IMR-90 (cell line): ENCODE measurements around the gene RERE. TPM values are rescaled to one million over a fixed set of nuclear protein-coding genes. Genes with fewer than 3 reads are reported as not detected.

Experiments used
- ATAC-seq: fragments of 200-7000 bp; cut with Tn5 transposase; 2 replicates; pipeline ENCODE4 v1.9.1; 2020; ENCODE audit warnings: low read depth, mild to moderate bottlenecking, moderate library complexity
- BruUV-seq: library from RNA; stranded (reverse); fragments of 400-500 nt; replicated peaks from 2 replicates; lab custom pipeline; 2021; lab: Mats Ljungman, UMichigan
- CTCF ChIA-PET: fragments of 300-600 bp; formaldehyde crosslinking; extraction: SDS; loops from one replicate; lab custom pipeline; 2021; ENCODE audit warnings: antibody characterized with exemption; lab: Yijun Ruan, JAX
- POLR2A ChIA-PET: fragments of 300-600 bp; sonication (Branson Sonifier 250); formaldehyde crosslinking; loops from one replicate; lab custom pipeline; 2022; ENCODE audit warnings: antibody characterized with exemption; ENCODE audit not compliant: unreplicated experiment; lab: Charles Lee
- DNase-seq: peaks from one replicate; pipeline ENCODE4 v3.0.0; 2013
- H2AFZ ChIP-seq: replicated peaks from 2 replicates; pipeline ENCODE3; 2013; ENCODE audit warnings: low read length, mild to moderate bottlenecking; ENCODE audit not compliant: poor library complexity
- H2AK5ac ChIP-seq: 2 replicates; pipeline ENCODE4 v1.6.1; 2013; ENCODE audit warnings: low read depth, low read length, inconsistent platforms
- H2AK9ac ChIP-seq: replicated peaks from 2 replicates; pipeline ENCODE3; 2013; ENCODE audit warnings: mild to moderate bottlenecking, low read depth, low read length, moderate library complexity; ENCODE audit not compliant: poor library complexity
- H2BK120ac ChIP-seq: 2 replicates; pipeline ENCODE4 v1.6.1; 2013; ENCODE audit warnings: low read depth, low read length, inconsistent platforms
- H2BK15ac ChIP-seq: 3 replicates; pipeline ENCODE4 v1.6.1; 2013; ENCODE audit warnings: low read depth, low read length, inconsistent platforms
- H2BK20ac ChIP-seq: 2 replicates; pipeline ENCODE4 v1.6.1; 2013; ENCODE audit warnings: low read depth, mild to moderate bottlenecking, inconsistent platforms, low read length, moderate library complexity
- H2BK5ac ChIP-seq: 2 replicates; pipeline ENCODE4 v1.6.1; 2013; ENCODE audit warnings: mild to moderate bottlenecking, low read depth, low read length, inconsistent platforms; ENCODE audit not compliant: poor library complexity, severe bottlenecking
- H3K14ac ChIP-seq: replicated peaks from 2 replicates; pipeline ENCODE4 v1.6.1; 2013; ENCODE audit warnings: low read depth, low read length, inconsistent platforms
- H3K18ac ChIP-seq: 2 replicates; pipeline ENCODE4 v1.6.1; 2013; ENCODE audit warnings: low read depth, low read length, control low read depth
- H3K23ac ChIP-seq: 2 replicates; pipeline ENCODE4 v1.6.1; 2013; ENCODE audit warnings: low read depth, low read length, inconsistent platforms
- H3K27ac ChIP-seq: 2 replicates; pipeline ENCODE4 v1.5.1; 2013; ENCODE audit warnings: mild to moderate bottlenecking, control low read depth, low read length; ENCODE audit not compliant: insufficient read depth
- H3K27me3 ChIP-seq: 2 replicates; pipeline ENCODE4 v1.6.1; 2013; ENCODE audit warnings: low read length; ENCODE audit not compliant: control insufficient read depth, insufficient read depth
- H3K36me3 ChIP-seq: 2 replicates; pipeline ENCODE4 v1.6.1; 2013; ENCODE audit warnings: low read length, mixed read lengths; ENCODE audit not compliant: control insufficient read depth, insufficient read depth
- H3K4ac ChIP-seq: 2 replicates; pipeline ENCODE4 v1.6.1; 2013; ENCODE audit warnings: low read depth, low read length, inconsistent platforms
- H3K4me1 ChIP-seq: 2 replicates; pipeline ENCODE4 v1.6.1; 2013; ENCODE audit warnings: low read length, mixed read lengths; ENCODE audit not compliant: control insufficient read depth, insufficient read depth
- H3K4me2 ChIP-seq: 2 replicates; pipeline ENCODE4 v1.6.1; 2013; ENCODE audit warnings: low read depth, mild to moderate bottlenecking, control low read depth, low read length, moderate library complexity
- H3K4me3 ChIP-seq: 2 replicates; pipeline ENCODE4 v1.5.1; 2013; ENCODE audit warnings: low read depth, mild to moderate bottlenecking, control low read depth, low read length, moderate library complexity; ENCODE audit not compliant: insufficient read depth
- H3K56ac ChIP-seq: 2 replicates; pipeline ENCODE4 v1.6.1; 2013; ENCODE audit warnings: low read length, inconsistent platforms; ENCODE audit not compliant: insufficient read depth; ENCODE audit errors: extremely low read depth
- H3K79me1 ChIP-seq, 2 experiments: 2 replicates each; pipeline ENCODE4 v1.6.1; 2013; ENCODE audit warnings: low read length in 2 of 2, inconsistent platforms in 1 of 2, low read depth in 1 of 2
- H3K9ac ChIP-seq: 2 replicates; pipeline ENCODE4 v1.6.1; 2013; ENCODE audit warnings: low read depth, low read length, control low read depth
- H3K9me1 ChIP-seq: 2 replicates; pipeline ENCODE4 v1.6.1; 2013; ENCODE audit warnings: low read length, inconsistent platforms; ENCODE audit not compliant: insufficient read depth
- H3K9me3 ChIP-seq: 2 replicates; pipeline ENCODE4 v1.6.1; 2013; ENCODE audit warnings: low read length; ENCODE audit not compliant: control insufficient read depth, insufficient read depth
- H4K20me1 ChIP-seq: 2 replicates; pipeline ENCODE4 v1.6.1; 2013; ENCODE audit warnings: low read length, inconsistent platforms; ENCODE audit not compliant: insufficient read depth
- H4K5ac ChIP-seq: 2 replicates; pipeline ENCODE4 v1.6.1; 2013; ENCODE audit warnings: mild to moderate bottlenecking, low read depth, low read length, control low read depth
- H4K8ac ChIP-seq, 2 experiments: 2 replicates each; pipeline ENCODE4 v1.6.1; 2013; ENCODE audit warnings: low read depth in 2 of 2, low read length in 2 of 2, control low read depth in 1 of 2, inconsistent platforms in 1 of 2
- H4K91ac ChIP-seq: 2 replicates; pipeline ENCODE4 v1.6.1; 2013; ENCODE audit warnings: low read depth, low read length, inconsistent platforms; ENCODE audit not compliant: insufficient read depth
- BHLHE40 ChIP-seq: fragments of 150-350 bp; IDR thresholded peaks from 2 replicates; pipeline ENCODE4 v1.6.1; 2016; ENCODE audit warnings: mild to moderate bottlenecking, low read depth, low read length
- CEBPB ChIP-seq: IDR thresholded peaks from 2 replicates; pipeline ENCODE4 v1.6.1; 2012; ENCODE audit warnings: low read depth, low read length, improper control_type of control experiment
- CHD1 ChIP-seq: IDR thresholded peaks from 2 replicates; pipeline ENCODE4 v1.6.1; 2012; ENCODE audit warnings: low read depth, low read length, improper control_type of control experiment
- MAFK ChIP-seq: IDR thresholded peaks from 2 replicates; pipeline ENCODE4 v1.6.1; 2012; ENCODE audit warnings: low read depth, low read length, improper control_type of control experiment
- MAZ ChIP-seq: IDR thresholded peaks from 2 replicates; pipeline ENCODE4 v1.6.1; 2012; ENCODE audit warnings: low read depth, mild to moderate bottlenecking, low read length, improper control_type of control experiment, moderate library complexity, borderline replicate concordance
- NFE2L2 ChIP-seq: fragments of 150-350 bp; IDR thresholded peaks from 2 replicates; pipeline ENCODE4 v1.6.1; 2016; ENCODE audit warnings: low read depth, mild to moderate bottlenecking, low read length
- POLR2A ChIP-seq: IDR thresholded peaks from 2 replicates; pipeline ENCODE4 v1.6.1; 2012; ENCODE audit warnings: mild to moderate bottlenecking, low read depth, low read length
- RAD21 ChIP-seq: IDR thresholded peaks from 2 replicates; pipeline ENCODE4 v1.6.1; 2012; ENCODE audit warnings: low read length, improper control_type of control experiment
- RCOR1 ChIP-seq: IDR thresholded peaks from 2 replicates; pipeline ENCODE4 v1.6.1; 2012; ENCODE audit warnings: mild to moderate bottlenecking, low read length, improper control_type of control experiment; ENCODE audit not compliant: insufficient replicate concordance
- RFX5 ChIP-seq: IDR thresholded peaks from 2 replicates; pipeline ENCODE4 v1.8.0; 2012; ENCODE audit warnings: low read depth, mild to moderate bottlenecking, low read length, moderate library complexity
- SMC3 ChIP-seq: fragments of 150-350 bp; IDR thresholded peaks from 2 replicates; pipeline ENCODE4 v1.6.1; 2016; ENCODE audit warnings: low read depth, mild to moderate bottlenecking, antibody characterized with exemption, low read length, moderate library complexity
- whole genome bisulfite sequencing, 2 experiments: methylation state at CpG; one replicate each; pipeline versions ENCODE4 v1.1.5 to v1.1.7; 2013; ENCODE audit warnings: missing lambda C conversion rate in 2 of 2; ENCODE audit not compliant: insufficient read length in 1 of 2; ENCODE audit errors: extremely low coverage in 2 of 2; 5-methylcytosine and 5-hydroxymethylcytosine counted together
- dilution Hi-C: fragments of 300-500 bp; cut with HindIII; formaldehyde crosslinking; loops from one replicate; pipeline ENCODE4 v1.14.3; 2018; ENCODE audit warnings: low sequenced_read_pairs; ENCODE audit not compliant: unreplicated experiment
- in situ Hi-C: fragments of 300-500 bp; cut with MboI; formaldehyde crosslinking; loops from 3 replicates; pipeline ENCODE4 v1.14.3; 2019; ENCODE audit warnings: low sequenced_read_pairs, inconsistent platforms, mixed read lengths
- intact Hi-C: fragments of 100-400 bp; cut with micrococcal nuclease; formaldehyde crosslinking; loops from 2 replicates; pipeline ENCODE4 v1.10.0; 2022
- polyA plus RNA-seq, 3 experiments: library from polyadenylated mRNA; depleted of rRNA; stranded (reverse); fragments of >200 nt; gene quantifications; 2 replicates each; pipeline ENCODE4 v1.2.3, GENCODE V29; 2012; ENCODE audit warnings: low replicate concordance in 1 of 3
- total RNA-seq: library from RNA; depleted of rRNA; stranded (reverse); fragments of >200 nt; gene quantifications from 2 replicates; pipeline ENCODE4 v1.2.3, GENCODE V29; 2012
- TF ChIP-seq, protein P1 (sequence below): fragments of 150-350 bp; IDR thresholded peaks from 2 replicates; pipeline ENCODE4 v1.6.1; 2017; ENCODE audit warnings: mild to moderate bottlenecking, antibody characterized with exemption, low read length, low read depth
- TF ChIP-seq, protein P2 (sequence below): conservative IDR thresholded peaks from 2 replicates; pipeline ENCODE4 v1.5.1; 2012; ENCODE audit warnings: mild to moderate bottlenecking, low read depth, low read length, improper control_type of control experiment

RERE gene
- total and polyA plus RNA-seq, 2 of the 4 experiments (the other 2 are of a cell fraction) = 11.5 to 25.1 TPM

DNA sequence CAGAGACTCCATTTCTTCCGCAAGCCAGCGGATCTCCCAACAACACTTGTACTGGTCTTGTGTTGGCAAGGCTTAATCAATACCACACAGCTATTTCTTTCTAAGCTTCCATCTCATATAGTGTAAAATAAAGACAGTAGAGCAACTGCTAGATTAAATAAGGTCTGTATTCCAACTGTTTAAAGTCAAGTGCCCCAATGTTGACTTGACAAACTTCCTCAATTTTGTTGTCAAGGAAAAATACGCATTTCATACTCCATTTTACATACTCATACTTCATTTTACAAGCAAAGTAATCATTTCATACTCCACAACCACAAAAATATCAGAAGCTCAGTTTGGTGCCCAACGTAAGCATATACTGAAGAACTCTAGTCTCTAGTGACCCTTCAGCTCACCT, 143.0 kb downstream of the RERE start:
- in situ Hi-C loops = no loop called here

More for the DNA sequence above, 143.0 kb downstream of the RERE start:
- POLR2A ChIA-PET = no interaction called here
- no peak overlapping the region for H2BK15ac ChIP-seq
- no peak for DNase-seq
- no peak overlapping the region for H2AK9ac ChIP-seq
- H3K23ac ChIP-seq = no peak overlapping the region
- no peak overlapping the region for H4K8ac ChIP-seq
- no peak overlapping the region for H4K91ac ChIP-seq
- no peak overlapping the region for H2BK5ac ChIP-seq
- H3K4me1 ChIP-seq = peaks cover 23% of the 10 kb centered on the region
- no peak overlapping the region for H3K18ac ChIP-seq
- H3K27me3 ChIP-seq = no peaks in the 10 kb centered on the region
- no peak overlapping the region; the same call in 1 of the 2 replicates for H2AK5ac ChIP-seq
- no peak for ATAC-seq
- H3K79me1 ChIP-seq = peaks cover 15 to 74% of the 10 kb centered on the region in 2 experiments
- no peak overlapping the region for H3K14ac ChIP-seq
- H3K56ac ChIP-seq = no peak overlapping the region
- no peak overlapping the region for H2BK20ac ChIP-seq
- no peak overlapping the region for H2BK120ac ChIP-seq
- TF ChIP-seq RCOR1 = no peak
- no peak for TF ChIP-seq SMC3
- TF ChIP-seq POLR2A = no peak
- no peak for TF ChIP-seq MAZ
- TF ChIP-seq NFE2L2 = no peak
- no peak for TF ChIP-seq RFX5
- no peak for TF ChIP-seq RAD21
- no peak for TF ChIP-seq CEBPB
- TF ChIP-seq, protein P1, sequence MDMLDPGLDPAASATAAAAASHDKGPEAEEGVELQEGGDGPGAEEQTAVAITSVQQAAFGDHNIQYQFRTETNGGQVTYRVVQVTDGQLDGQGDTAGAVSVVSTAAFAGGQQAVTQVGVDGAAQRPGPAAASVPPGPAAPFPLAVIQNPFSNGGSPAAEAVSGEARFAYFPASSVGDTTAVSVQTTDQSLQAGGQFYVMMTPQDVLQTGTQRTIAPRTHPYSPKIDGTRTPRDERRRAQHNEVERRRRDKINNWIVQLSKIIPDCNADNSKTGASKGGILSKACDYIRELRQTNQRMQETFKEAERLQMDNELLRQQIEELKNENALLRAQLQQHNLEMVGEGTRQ = no peak
- no peak for TF ChIP-seq CHD1
- TF ChIP-seq MAFK = no peak
- no peak for TF ChIP-seq BHLHE40
- TF ChIP-seq, protein P2, sequence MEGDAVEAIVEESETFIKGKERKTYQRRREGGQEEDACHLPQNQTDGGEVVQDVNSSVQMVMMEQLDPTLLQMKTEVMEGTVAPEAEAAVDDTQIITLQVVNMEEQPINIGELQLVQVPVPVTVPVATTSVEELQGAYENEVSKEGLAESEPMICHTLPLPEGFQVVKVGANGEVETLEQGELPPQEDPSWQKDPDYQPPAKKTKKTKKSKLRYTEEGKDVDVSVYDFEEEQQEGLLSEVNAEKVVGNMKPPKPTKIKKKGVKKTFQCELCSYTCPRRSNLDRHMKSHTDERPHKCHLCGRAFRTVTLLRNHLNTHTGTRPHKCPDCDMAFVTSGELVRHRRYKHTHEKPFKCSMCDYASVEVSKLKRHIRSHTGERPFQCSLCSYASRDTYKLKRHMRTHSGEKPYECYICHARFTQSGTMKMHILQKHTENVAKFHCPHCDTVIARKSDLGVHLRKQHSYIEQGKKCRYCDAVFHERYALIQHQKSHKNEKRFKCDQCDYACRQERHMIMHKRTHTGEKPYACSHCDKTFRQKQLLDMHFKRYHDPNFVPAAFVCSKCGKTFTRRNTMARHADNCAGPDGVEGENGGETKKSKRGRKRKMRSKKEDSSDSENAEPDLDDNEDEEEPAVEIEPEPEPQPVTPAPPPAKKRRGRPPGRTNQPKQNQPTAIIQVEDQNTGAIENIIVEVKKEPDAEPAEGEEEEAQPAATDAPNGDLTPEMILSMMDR = no peak
- dilution Hi-C loops (no loop called here), intact Hi-C loops (loop anchor here (1.0 kb wide), 1 partner anchor 21 kb away; no protein-coding TSS in a partner anchor)
- H4K20me1 ChIP-seq = peaks cover 77% of the 10 kb centered on the region
- H3K4me3 ChIP-seq = no peak overlapping the region
- H2AFZ ChIP-seq = no peak overlapping the region
- no peak overlapping the region for H3K27ac ChIP-seq
- no peak overlapping the region for H4K5ac ChIP-seq
- H3K36me3 ChIP-seq = no peaks in the 10 kb centered on the region
- CTCF ChIA-PET = interaction anchor here (0.5 to 1.3 kb wide), 3 partner anchors 174 to 724 kb away, joined by 3 to 6 read pairs (median 5); no protein-coding TSS in a partner anchor
- WGBS, 2 experiments = 89% methylated on average over 1 of the region's 4 CpGs; no CpG with 5 or more reads in 1 of the 2 experiments
- H3K9ac ChIP-seq = no peak overlapping the region
- no peaks in the 10 kb centered on the region for H3K9me3 ChIP-seq
- no peak overlapping the region for H3K4ac ChIP-seq
- BruUV-seq = no TSS peak
- peaks cover 12% of the 10 kb centered on the region for H3K9me1 ChIP-seq
- no peak overlapping the region for H3K4me2 ChIP-seq
